ENCODE data around the gene SULT1A2. TPM values are rescaled to one million over a fixed set of nuclear protein-coding genes. Genes with fewer than 3 reads are reported as not detected.
"Not testable (repeated sequence)": the region's sequence is repeated elsewhere in the genome, so short reads cannot be mapped to it uniquely, and the experiment has no call there.

SULT1A2 gene
- total RNA-seq, 1 experiment from 2014 or later, result 0.44 TPM

DNA sequence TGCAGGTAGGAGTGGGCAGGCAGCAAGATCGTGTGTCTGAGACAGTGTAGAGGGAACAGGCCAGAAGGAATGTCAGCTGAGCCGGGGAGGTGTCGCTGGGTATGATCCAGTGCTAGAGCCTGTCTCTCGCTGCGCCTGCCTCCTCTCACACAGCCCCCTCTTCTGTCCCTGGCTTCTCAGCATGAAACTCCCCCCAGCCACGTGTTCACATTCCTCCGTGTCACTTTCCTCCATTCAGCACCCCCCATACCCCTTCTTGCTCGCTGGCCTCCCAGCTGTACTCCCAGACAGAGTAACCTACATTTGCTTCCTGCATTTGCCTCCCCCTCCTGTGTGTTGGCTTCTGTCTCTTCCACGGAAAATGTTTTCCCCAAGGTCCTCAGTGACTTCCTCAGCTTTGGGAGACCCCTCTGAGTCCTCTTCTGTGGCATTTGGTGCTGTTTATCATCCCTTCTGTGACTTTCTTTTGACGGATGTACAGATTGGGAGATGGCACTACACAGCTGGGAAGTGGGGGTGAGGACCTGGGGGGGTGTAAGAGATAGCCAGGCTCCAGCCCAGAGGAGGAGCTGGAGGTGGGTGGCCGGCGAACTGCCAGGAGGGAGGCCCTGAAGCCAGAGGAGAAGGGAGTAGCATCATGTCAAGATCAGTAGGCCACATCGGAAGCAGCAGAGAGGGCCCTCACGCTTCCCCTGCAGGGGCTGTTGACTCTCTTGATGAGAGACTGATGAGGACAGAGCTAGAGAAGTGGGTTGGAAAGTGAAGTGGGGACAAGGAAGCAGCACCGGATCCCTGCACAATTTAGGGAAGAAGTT is 23.9 kb downstream of the SULT1A2 start:
- TF ChIP-seq, protein P1, sequence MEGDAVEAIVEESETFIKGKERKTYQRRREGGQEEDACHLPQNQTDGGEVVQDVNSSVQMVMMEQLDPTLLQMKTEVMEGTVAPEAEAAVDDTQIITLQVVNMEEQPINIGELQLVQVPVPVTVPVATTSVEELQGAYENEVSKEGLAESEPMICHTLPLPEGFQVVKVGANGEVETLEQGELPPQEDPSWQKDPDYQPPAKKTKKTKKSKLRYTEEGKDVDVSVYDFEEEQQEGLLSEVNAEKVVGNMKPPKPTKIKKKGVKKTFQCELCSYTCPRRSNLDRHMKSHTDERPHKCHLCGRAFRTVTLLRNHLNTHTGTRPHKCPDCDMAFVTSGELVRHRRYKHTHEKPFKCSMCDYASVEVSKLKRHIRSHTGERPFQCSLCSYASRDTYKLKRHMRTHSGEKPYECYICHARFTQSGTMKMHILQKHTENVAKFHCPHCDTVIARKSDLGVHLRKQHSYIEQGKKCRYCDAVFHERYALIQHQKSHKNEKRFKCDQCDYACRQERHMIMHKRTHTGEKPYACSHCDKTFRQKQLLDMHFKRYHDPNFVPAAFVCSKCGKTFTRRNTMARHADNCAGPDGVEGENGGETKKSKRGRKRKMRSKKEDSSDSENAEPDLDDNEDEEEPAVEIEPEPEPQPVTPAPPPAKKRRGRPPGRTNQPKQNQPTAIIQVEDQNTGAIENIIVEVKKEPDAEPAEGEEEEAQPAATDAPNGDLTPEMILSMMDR (IDR thresholded peaks at IDR 0.05; ENCODE audit: unreplicated experiment), result no peak
- ChIA-PET CTCF (interaction anchor here (0.7 kb wide), 1 partner anchor 368 kb away, joined by 5 read pairs; no protein-coding TSS in a partner anchor), POLR2A (no interaction called here)
- Mint-ChIP-seq H3K4me1 (ENCODE audit: insufficient read depth, unreplicated experiment) (peaks cover 11% of the 10 kb centered on the region), H3K27ac (ENCODE audit: low read depth, unreplicated experiment) (no peak overlapping the region), H3K9me3 (ENCODE audit: unreplicated experiment) (no peaks in the 10 kb centered on the region), H3K36me3 (ENCODE audit: insufficient read depth, unreplicated experiment) (peaks cover 12% of the 10 kb centered on the region), H3K4me3 (ENCODE audit: unreplicated experiment) (no peak overlapping the region), H3K27me3 (ENCODE audit: insufficient read depth, unreplicated experiment) (no peaks in the 10 kb centered on the region)
- no peak for DNase-seq (ENCODE audit: unreplicated experiment)
- BruUV-seq (replicated peaks), result no TSS peak
- intact Hi-C loops (cut with micrococcal nuclease), result no loop called here

DNA sequence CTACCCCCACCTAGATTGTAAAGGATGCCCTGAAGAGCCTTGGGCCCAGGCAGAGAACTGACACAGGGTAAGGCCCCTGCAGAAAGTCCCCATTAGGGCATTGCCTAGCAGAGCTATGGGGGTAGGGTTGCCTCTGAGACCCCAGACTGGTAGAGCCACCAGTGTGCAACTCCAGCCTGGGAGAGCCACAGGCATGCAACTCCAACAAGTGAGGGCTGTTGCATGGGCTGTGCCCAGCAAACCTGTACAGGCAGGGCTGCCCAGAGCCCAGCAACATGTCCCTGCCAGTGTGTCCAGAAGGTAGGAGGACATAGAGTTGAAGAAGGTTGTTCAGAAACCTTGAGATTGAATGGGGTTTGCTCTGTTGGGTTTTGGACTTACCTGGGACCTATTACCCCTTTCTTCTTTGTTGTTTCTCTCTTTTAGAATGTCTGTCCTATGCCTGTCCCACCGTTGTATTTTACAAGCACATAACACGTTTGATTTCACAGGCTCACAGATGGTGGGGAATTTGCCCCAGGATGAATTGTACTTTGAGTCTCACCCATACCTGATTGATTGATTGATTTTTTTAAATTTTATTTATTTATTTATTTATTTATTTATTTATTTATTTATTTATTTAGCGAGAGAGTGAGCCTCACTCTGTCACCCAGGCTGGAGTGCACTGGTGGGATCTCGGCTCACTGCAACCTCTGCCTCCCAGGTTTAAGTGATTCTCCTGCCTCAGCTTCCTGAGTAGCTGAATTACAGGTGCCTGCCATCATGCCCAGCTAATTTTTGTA is 26.7 kb downstream of the SULT1A2 start:
- no TSS peak for BruUV-seq (replicated peaks)
- Mint-ChIP-seq H3K27ac (ENCODE audit: low read depth, unreplicated experiment) (no peak overlapping the region), H3K27me3 (ENCODE audit: insufficient read depth, unreplicated experiment) (no peaks in the 10 kb centered on the region), H3K9me3 (ENCODE audit: unreplicated experiment) (peaks cover 7% of the 10 kb centered on the region), H3K4me3 (ENCODE audit: unreplicated experiment) (no peak overlapping the region), H3K4me1 (ENCODE audit: insufficient read depth, unreplicated experiment) (peaks cover 11% of the 10 kb centered on the region), H3K36me3 (ENCODE audit: insufficient read depth, unreplicated experiment) (peaks cover 18% of the 10 kb centered on the region)
- ChIA-PET POLR2A (no interaction called here), CTCF (interaction anchor here (0.6 kb wide), 2 partner anchors 13 to 21 kb away, joined by 3 to 4 read pairs; no protein-coding TSS in a partner anchor)
- DNase-seq (ENCODE audit: unreplicated experiment), result no peak
- intact Hi-C loops (cut with micrococcal nuclease), result no loop called here
- TF ChIP-seq, protein P1 (IDR thresholded peaks at IDR 0.05; ENCODE audit: unreplicated experiment), result no peak

DNA sequence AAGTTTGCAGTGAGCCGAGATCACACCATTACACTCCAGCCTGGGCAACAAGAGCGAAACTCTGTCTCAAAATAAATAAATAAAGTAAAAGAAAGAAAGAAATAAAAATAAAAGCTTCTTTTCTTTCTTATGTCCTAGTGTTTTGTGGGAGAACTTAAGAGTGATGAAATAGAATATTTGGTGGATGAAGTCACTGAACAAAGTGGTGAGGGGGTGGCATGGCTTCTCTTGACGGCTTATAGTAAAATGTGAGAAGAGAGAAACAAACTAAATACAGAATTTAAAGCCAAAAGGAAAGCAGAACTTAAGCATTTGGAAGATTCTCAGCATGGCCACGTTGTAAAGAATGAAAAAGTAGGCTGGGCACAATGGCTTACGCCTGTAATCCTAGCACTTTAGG is 27.8 kb downstream of the SULT1A2 start:
- POLR2A ChIA-PET, result interaction anchor here (0.9 to 1.3 kb wide), 3 partner anchors 9 to 15 kb away, joined by 3 to 5 read pairs (median 4); partner anchors contain the start of gene SGF29
- CTCF ChIA-PET, result interaction anchor here (0.6 to 1.2 kb wide), 2 partner anchors 14 to 28 kb away, joined by 3 read pairs; partner anchors contain the start of gene SULT1A2
- intact Hi-C loops (cut with micrococcal nuclease), result no loop called here
- H3K4me1 Mint-ChIP-seq (ENCODE audit: insufficient read depth, unreplicated experiment), result peaks cover 6% of the 10 kb centered on the region
- TF ChIP-seq, protein P1 (IDR thresholded peaks at IDR 0.05; ENCODE audit: unreplicated experiment), result no peak
- peaks cover 7% of the 10 kb centered on the region for H3K9me3 Mint-ChIP-seq (ENCODE audit: unreplicated experiment)
- no peak overlapping the region for H3K4me3 Mint-ChIP-seq (ENCODE audit: unreplicated experiment)
- BruUV-seq (replicated peaks), result no TSS peak
- peaks cover 11% of the 10 kb centered on the region for H3K36me3 Mint-ChIP-seq (ENCODE audit: insufficient read depth, unreplicated experiment)
- peak overlapping the region; percentile 59 for H3K27ac Mint-ChIP-seq (ENCODE audit: low read depth, unreplicated experiment)
- no peaks in the 10 kb centered on the region for H3K27me3 Mint-ChIP-seq (ENCODE audit: insufficient read depth, unreplicated experiment)
- DNase-seq (ENCODE audit: unreplicated experiment), result no peak

DNA sequence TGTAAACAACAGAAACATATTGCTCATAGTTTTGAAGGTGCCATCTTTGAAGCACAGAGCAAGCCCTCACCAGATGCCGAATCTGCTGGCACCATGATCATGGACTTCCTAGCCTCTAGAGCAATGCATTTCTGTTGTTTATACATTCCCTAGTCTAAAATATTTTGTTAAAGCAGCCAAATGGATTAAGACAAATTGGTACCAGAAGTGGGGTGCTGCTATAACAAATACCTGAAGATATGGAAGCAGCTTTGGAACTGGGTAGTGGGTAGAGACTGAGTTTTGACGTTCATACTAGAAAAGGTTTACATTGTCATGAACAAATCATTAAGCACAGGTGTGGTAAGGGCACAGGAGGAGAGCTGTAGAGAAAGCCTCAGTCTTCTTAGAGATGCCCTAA is 29.6 kb downstream of the SULT1A2 start:
- Mint-ChIP-seq H3K27ac (ENCODE audit: low read depth, unreplicated experiment) (no peak overlapping the region), H3K4me1 (ENCODE audit: insufficient read depth, unreplicated experiment) (peaks cover 6% of the 10 kb centered on the region), H3K4me3 (ENCODE audit: unreplicated experiment) (no peak overlapping the region), H3K9me3 (ENCODE audit: unreplicated experiment) (peaks cover 7% of the 10 kb centered on the region), H3K27me3 (ENCODE audit: insufficient read depth, unreplicated experiment) (no peaks in the 10 kb centered on the region), H3K36me3 (ENCODE audit: insufficient read depth, unreplicated experiment) (peaks cover 6% of the 10 kb centered on the region)
- no peak for DNase-seq (ENCODE audit: unreplicated experiment)
- TF ChIP-seq, protein P1 (IDR thresholded peaks at IDR 0.05; ENCODE audit: unreplicated experiment), result no peak
- ChIA-PET POLR2A (no interaction called here), CTCF (interaction anchor here (1.1 kb wide), 1 partner anchor 28 kb away, joined by 3 read pairs; no protein-coding TSS in a partner anchor)
- intact Hi-C loops (cut with micrococcal nuclease), result no loop called here
- no TSS peak for BruUV-seq (replicated peaks)

DNA sequence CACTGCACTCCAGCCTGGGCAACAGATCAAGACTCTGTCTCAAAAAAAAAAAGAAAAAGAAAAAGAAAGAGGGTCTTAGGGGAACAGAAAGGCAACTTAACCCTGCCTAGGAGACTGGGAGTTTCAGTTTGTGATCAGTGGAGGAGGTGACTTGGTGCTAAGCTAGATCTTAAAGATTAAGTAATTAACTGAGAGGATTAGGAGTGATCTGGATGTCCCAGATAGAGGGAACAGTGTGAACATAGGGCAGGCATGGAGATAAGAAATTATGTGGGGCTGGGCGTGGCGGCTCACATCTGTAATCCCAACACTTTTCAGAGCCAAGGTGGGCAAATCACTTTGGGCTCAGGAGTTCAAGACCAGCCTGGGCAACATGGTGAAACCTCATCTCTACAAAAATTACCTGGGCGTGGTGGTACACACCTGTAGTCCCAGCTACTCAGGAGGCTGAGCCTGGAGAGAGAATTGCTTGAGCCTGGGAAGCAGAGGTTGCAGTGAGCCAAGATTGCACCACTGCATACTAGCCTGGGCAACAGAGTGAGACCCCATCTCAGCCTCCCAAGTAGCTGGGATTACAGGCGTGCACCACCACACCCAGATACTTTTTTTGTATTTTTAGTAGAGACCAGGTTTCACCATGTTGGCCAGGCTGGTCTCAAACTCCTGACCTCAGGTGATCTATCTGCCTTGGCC is 30.5 kb downstream of the SULT1A2 start:
- H3K4me1 Mint-ChIP-seq (ENCODE audit: insufficient read depth, unreplicated experiment); DNase-seq (ENCODE audit: unreplicated experiment); POLR2A ChIA-PET; H3K36me3 Mint-ChIP-seq (ENCODE audit: insufficient read depth, unreplicated experiment); BruUV-seq (replicated peaks); H3K9me3 Mint-ChIP-seq (ENCODE audit: unreplicated experiment); H3K4me3 Mint-ChIP-seq (ENCODE audit: unreplicated experiment); H3K27me3 Mint-ChIP-seq (ENCODE audit: insufficient read depth, unreplicated experiment); intact Hi-C loops (cut with micrococcal nuclease); H3K27ac Mint-ChIP-seq (ENCODE audit: low read depth, unreplicated experiment): not testable (repeated sequence)
- CTCF ChIA-PET, result interaction anchor here (0.6 to 1.0 kb wide), 2 partner anchors 12 to 29 kb away, joined by 3 read pairs; no protein-coding TSS in a partner anchor
